Endometrial microvascular endothelial cells (primary cell): Measurements from ENCODE around the gene SMURF2. TPM values are rescaled to one million over a fixed set of nuclear protein-coding genes. Genes with fewer than 3 reads are reported as not detected.

ENCODE experiments used
- in situ Hi-C: cut with HindIII; loops from 2 replicates; pipeline ENCODE4 v1.10.0; 2017; ENCODE audit warnings: low sequenced_read_pairs, low pct_unique_long_range_greater_than_20kb; ENCODE audit errors: inconsistent ontology term
- total RNA-seq: library from RNA; depleted of rRNA; stranded (reverse); fragments of >200 nt; gene quantifications from one replicate; pipeline ENCODE4 v1.2.3, GENCODE V29; 2015; ENCODE audit errors: inconsistent ontology term

Gene SMURF2
- 138 TPM for total RNA-seq

- in situ Hi-C loops = no loop called here
Observed at GRCh38 chr17:64661976-64662773, at the start of gene SMURF2. Gene SMURF2, minus strand, starts transcription at chr17:64662307. Its CDS starts 427 bp downstream, at chr17:64661880.

DNA sequence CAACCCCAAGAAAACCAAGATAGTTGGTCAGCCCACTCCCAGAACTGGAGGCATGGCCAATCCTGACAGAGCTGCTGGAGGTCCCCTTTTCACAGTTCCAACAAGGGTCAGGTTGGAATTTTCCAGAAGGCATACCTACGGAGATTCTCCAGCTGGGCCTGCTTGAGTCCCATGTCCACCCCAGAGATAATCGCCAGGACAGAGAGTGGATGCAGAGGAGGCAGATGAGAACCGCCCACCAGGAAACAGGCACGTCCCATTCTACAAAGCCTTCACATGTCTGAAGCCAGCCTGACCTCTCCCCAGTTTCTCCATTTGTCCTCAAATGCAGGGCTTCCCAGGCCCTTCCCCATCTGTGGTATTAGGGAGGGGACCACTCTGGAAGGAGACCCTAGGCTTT is 47.4 kb upstream of the SMURF2 start:
- in situ Hi-C loops = no loop called here

- in situ Hi-C loops = no loop called here
Observed at GRCh38 chr17:64707050-64707591, 45.0 kb upstream of the SMURF2 start.

DNA sequence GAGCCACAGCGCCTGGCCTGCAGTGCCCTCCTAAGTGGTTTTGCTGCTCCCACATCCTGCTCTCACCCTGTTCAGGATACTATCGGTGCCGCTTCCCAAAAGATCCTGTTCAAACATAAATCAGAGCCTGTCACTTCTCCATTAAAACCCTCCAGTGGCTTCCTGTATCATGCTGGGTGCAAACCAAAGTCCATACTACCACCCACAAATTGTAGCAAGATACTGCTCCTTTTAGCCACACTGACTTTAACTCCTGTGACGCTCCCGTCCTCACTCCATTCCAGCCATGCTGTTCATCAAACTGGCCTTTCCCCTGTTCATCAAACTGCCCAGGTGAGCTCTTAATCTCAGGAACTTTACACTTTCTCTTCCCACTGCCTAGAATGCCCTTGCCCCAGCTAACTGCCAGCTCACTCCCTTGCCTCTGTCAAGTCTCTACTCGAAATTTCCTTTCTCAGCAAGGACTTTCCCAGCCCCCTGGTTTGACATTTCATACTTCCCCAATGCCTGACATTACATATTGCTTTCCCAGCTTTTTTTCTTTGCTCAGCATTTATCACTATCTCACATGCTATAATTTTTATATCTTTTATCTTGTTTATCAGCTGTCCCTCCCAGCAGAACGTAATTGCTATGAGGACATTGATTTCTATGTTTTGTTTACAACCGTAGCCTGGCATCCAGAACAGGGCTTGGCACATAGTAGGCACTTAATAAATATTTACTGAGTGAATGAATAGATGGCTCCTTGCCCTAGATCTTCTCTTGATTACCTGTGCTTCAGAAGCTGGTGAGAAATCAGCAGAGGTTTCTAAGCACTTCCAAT is 44.3 kb upstream of the SMURF2 start:
- in situ Hi-C loops = no loop called here

- in situ Hi-C loops = no loop called here
Observed at GRCh38 chr17:64702815-64703214, 40.7 kb upstream of the SMURF2 start.

- in situ Hi-C loops = no loop called here
Observed at GRCh38 chr17:64698725-64699124, 36.6 kb upstream of the SMURF2 start.

GRCh38 chr17:64694207-64694606 is 32.1 kb upstream of the SMURF2 start:
- in situ Hi-C loops = no loop called here

DNA sequence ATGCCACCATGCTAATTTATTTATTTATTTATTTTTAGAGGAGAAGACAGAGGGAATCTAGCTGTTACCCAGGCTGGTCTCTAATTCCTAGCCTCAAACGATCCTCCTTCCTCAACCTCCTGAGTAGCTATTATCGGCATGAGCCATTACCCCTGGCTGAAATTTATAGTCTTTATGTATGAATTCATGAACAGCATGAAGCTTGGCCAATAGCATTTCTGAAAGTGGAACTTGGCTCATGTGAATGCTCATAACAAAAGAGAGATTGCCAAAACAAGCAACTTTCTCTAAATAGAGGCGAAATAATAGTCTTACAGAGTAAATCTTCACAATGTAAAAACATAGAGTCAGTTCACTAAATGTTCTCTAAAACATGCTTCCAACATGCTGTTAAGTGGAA is 30.1 kb upstream of the SMURF2 start:
- in situ Hi-C loops = no loop called here

- in situ Hi-C loops = no loop called here
Observed at GRCh38 chr17:64689106-64689505, 27.0 kb upstream of the SMURF2 start.

GRCh38 chr17:64688481-64688880 is 26.4 kb upstream of the SMURF2 start:
- in situ Hi-C loops = no loop called here

DNA sequence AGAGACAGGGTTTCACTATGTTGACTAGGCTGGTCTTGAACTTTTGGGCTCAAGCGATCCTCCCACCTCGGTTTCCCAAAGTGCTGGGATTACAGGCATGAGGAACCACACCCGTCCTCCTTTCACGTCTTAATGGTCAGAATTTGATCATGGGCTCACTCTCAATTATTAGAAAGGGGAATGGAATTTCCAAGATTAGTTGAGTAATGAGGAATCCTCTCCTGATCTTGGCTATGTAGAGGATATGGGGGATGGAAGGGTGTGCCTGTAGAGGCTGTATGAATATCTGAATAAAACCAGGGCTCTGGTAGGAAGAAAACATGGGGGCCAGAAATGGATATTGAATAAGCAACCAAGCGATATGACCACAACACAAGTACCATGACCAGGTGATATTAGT is 25.9 kb upstream of the SMURF2 start:
- in situ Hi-C loops = no loop called here

DNA sequence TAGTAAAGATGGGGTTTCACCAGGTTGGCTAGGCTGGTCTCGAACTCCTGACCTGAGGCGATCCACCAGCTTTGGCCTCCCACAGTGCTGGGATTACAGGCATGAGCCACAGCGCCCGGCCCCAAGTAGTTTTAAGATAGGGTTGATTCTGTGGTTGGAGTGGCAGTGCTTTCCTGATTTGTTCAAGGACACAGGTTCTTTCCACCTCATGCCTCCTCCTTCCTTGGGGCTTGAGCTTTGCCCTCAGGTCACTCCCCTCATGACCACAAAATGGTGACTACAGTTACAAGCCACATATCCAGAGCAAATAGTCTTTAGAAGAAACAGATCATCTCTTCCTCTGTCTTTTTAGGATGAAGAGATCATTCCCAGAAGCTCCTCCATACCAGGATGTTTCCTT is 25.3 kb upstream of the SMURF2 start:
- in situ Hi-C loops = no loop called here

GRCh38 chr17:64686705-64687104 is 24.6 kb upstream of the SMURF2 start:
- in situ Hi-C loops = no loop called here

GRCh38 chr17:64685705-64686104 is 23.6 kb upstream of the SMURF2 start:
- in situ Hi-C loops = no loop called here

DNA sequence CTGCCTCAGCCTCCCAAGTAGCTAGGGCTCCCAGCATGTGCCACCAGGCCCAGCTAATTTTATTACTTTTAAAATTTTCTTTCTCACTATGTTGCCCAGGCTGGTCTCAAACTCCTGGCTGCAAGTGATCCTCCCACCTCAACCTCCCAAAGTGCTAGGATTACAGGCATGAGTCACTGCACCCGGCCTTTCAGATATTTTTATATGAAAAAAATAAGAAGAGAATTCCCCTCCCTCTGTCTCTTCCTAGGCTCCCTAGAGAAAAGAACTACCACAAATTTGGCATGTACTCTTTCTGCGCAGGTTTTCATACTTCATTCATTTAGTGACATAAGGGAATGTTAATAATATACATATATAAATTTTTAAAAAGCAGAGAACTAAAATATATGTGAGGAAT is 21.7 kb upstream of the SMURF2 start:
- in situ Hi-C loops = no loop called here

- in situ Hi-C loops = no loop called here
Observed at GRCh38 chr17:64682261-64683181, 20.4 kb upstream of the SMURF2 start.

- in situ Hi-C loops = no loop called here
Observed at GRCh38 chr17:64679710-64680216, 17.7 kb upstream of the SMURF2 start.

- in situ Hi-C loops = no loop called here
Observed at GRCh38 chr17:64676763-64677162, 14.7 kb upstream of the SMURF2 start.
